Kidney (tissue), 22 donors: ENCODE results near the gene CST2. TPM values are rescaled to one million over a fixed set of nuclear protein-coding genes. Genes with fewer than 3 reads are reported as not detected.
A peak's percentile ranks its signal among the peaks of the same experiment; 100 is the strongest.

Source experiments
- DNase-seq, 5 donors: peaks; one replicate each; pipeline ENCODE4 v3.0.0-alpha.2; 2013 to 2020
- FAIRE-seq: peaks from 2 replicates; lab custom pipeline; 2012; peaks lifted over from hg19 to GRCh38; lab: Jason Lieb, UNC
- H3K27ac ChIP-seq, 2 donors: one replicate each; pipeline ENCODE4 v1.7.0; 2013; ENCODE audit warnings: low read depth in 2 of 2, low read length in 2 of 2, inconsistent platforms in 1 of 2
- H3K27me3 ChIP-seq: one replicate; pipeline ENCODE4 v1.7.1; 2013; ENCODE audit warnings: low read length, inconsistent platforms; ENCODE audit not compliant: control insufficient read depth, insufficient read depth
- H3K36me3 ChIP-seq, 3 donors: one replicate each; pipeline versions ENCODE4 v1.7.0 to v1.7.1; 2013; ENCODE audit warnings: low read length in 3 of 3, control low read depth in 1 of 3, inconsistent platforms in 1 of 3; ENCODE audit not compliant: insufficient read depth in 3 of 3, control insufficient read depth in 2 of 3
- H3K4me1 ChIP-seq, 3 donors: one replicate each; pipeline versions ENCODE4 v1.7.0 to v1.7.1; 2013; ENCODE audit warnings: low read length in 3 of 3, inconsistent platforms in 1 of 3, low read depth in 1 of 3; ENCODE audit not compliant: control insufficient read depth in 2 of 3, insufficient read depth in 2 of 3
- H3K4me3 ChIP-seq, 3 donors: one replicate each; pipeline versions ENCODE4 v1.7.0 to v1.8.1; 2013; ENCODE audit warnings: low read length in 3 of 3, control low read depth in 1 of 3, inconsistent platforms in 1 of 3
- H3K9ac ChIP-seq, 3 donors: one replicate each; pipeline versions ENCODE4 v1.7.0 to v1.7.1; 2013; ENCODE audit warnings: low read length in 3 of 3, control low read depth in 1 of 3, inconsistent platforms in 1 of 3
- H3K9me3 ChIP-seq, 3 donors: one replicate each; pipeline versions ENCODE4 v1.7.0 to v1.7.1; 2013; ENCODE audit warnings: low read length in 3 of 3, control low read depth in 1 of 3, inconsistent platforms in 1 of 3; ENCODE audit not compliant: control insufficient read depth in 2 of 3, insufficient read depth in 1 of 3
- intact Hi-C: fragments of 100-400 bp; cut with DNase I; formaldehyde crosslinking; loops from one replicate; pipeline ENCODE4 v1.11.1; 2022
- long read RNA-seq, 10 donors: library from polyadenylated mRNA in 1 of 10; unstranded in 1 of 10; transcript quantifications; one replicate each; pipeline ENCODE4 v2.0.0 and lab custom pipeline, GENCODE V29; 2021 to 2026
- polyA plus RNA-seq: library from polyadenylated mRNA; stranded (reverse); fragments of 350-450 nt; fragmentation: Illumina TruSeq; extraction: RNeasy Lipid Tissue Mini Kit (QIAGEN cat#74804); gene quantifications from one replicate; pipeline ENCODE4 v1.2.3, GENCODE V29; 2014; ENCODE audit warnings: low read depth, low replicate concordance; ENCODE audit not compliant: insufficient read depth
- total RNA-seq: library from RNA; stranded (reverse); fragmentation: NEBNext Ultra II Directional; extraction: Animal tissue kit (Norgen Biotek cat#: 25700); gene quantifications from one replicate; pipeline ENCODE4 v1.2.1, GENCODE V29; 2021
- TF ChIP-seq, protein P1 (sequence below): IDR thresholded peaks from 3 replicates; pipeline ENCODE4 v1.5.1; 2012; ENCODE audit warnings: mild to moderate bottlenecking, moderate library complexity, borderline replicate concordance; ENCODE audit not compliant: insufficient read depth; ENCODE audit errors: extremely low read depth
- donor health status: control.
- donor health status: control.
- donor health status: control.
- donor health status: control.
- donor health status: control.
- donor health status: DM: yes; HTN: yes; CAD: no.
- donor health status: Normal renal cell carcinoma (clear cell type).

The CST2 gene, protein sequence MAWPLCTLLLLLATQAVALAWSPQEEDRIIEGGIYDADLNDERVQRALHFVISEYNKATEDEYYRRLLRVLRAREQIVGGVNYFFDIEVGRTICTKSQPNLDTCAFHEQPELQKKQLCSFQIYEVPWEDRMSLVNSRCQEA
- total RNA-seq (not detected), polyA plus RNA-seq (not detected)
- long read RNA-seq, donor 1: 0 reads
- long read RNA-seq, donor 2: 0 reads
- long read RNA-seq, donor 3: 0 reads
- long read RNA-seq, donor 4: 0 reads
- long read RNA-seq, donor 5: 0 reads
- long read RNA-seq, donor 6: 0 reads
- long read RNA-seq, donor 7: 0 reads
- long read RNA-seq, donor 8: 0 reads
- long read RNA-seq, donor 9: 0 reads
- long read RNA-seq, donor 10: 0 reads

DNA sequence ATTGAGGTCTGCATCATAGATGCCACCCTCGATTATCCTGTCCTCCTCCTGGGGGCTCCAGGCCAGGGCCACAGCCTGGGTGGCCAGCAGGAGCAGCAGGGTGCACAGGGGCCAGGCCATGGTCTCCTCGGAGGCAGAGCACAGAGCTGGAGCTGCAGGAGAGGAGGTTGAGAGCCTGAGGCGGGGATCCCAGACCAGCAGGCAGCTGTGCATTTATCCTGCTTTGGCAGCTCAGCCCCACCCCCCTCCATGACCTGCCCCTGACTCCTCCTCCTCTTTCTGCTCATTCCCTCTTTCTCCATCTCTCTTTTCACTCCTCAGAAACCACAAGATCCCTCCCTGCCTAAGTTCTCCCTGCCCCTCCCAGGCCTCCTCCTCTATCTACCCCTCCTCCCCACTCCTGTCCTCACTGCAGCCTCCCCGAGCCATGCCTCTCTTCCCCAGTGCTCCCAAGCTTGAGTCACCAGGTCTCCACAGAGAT is at the start of gene CST2:
CST2 (minus strand) TSS at position 189 of the 481 bp plus-strand sequence; CDS start at position 120, 69 bp downstream.
- TF ChIP-seq, protein P1, sequence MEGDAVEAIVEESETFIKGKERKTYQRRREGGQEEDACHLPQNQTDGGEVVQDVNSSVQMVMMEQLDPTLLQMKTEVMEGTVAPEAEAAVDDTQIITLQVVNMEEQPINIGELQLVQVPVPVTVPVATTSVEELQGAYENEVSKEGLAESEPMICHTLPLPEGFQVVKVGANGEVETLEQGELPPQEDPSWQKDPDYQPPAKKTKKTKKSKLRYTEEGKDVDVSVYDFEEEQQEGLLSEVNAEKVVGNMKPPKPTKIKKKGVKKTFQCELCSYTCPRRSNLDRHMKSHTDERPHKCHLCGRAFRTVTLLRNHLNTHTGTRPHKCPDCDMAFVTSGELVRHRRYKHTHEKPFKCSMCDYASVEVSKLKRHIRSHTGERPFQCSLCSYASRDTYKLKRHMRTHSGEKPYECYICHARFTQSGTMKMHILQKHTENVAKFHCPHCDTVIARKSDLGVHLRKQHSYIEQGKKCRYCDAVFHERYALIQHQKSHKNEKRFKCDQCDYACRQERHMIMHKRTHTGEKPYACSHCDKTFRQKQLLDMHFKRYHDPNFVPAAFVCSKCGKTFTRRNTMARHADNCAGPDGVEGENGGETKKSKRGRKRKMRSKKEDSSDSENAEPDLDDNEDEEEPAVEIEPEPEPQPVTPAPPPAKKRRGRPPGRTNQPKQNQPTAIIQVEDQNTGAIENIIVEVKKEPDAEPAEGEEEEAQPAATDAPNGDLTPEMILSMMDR: no peak
- DNase-seq: peak in 1 of 5 donors; percentile 5
- FAIRE-seq: no peak

DNA sequence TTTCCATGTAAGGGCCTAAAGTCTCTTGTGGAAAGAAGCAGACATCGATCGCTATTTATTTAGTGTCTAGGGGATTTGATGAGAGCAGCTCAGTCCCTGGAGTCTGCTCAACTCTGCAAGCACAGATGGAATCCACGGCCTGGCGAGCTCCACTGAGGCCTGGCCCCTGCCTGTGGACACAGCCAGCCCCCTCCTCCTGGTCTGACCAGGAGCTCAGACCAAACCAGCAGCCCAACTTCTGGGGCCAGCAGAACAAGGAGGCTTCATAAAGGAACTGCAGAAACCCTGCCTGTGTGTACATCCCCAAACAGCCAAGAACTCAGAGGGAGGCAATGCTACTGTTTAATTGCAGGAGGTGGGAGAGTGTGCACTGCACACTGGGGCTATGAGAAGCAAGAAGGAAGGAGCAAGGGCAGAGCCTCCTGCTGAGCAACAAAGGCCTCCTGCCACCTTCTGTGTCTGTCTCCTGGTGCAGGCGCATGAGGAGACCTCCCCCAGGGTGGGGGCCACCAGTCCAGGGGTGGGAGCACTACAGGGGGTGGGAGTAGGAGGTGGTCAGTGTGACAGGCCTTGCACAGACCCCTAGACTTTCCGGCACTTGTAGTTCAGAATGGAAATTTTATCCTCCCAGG is 49.2 kb upstream of the CST2 start:
- no peaks in the 10 kb centered on the region for H3K9me3 ChIP-seq
- H3K4me1 ChIP-seq: peaks cover 0 to 2% (median 0%) of the 10 kb centered on the region in 3 donors
- TF ChIP-seq, protein P1: no peak
- H3K36me3 ChIP-seq: no peaks in the 10 kb centered on the region
- FAIRE-seq (no peak), DNase-seq (no peak)
- H3K9ac ChIP-seq: no peak overlapping the region
- intact Hi-C loops: no loop called here
- H3K27ac ChIP-seq: no peak overlapping the region
- no peaks in the 10 kb centered on the region for H3K27me3 ChIP-seq
- H3K4me3 ChIP-seq: no peak overlapping the region

More for the DNA sequence above, at the start of gene CST2:
- Histone ChIP-seq H3K27me3 (no peaks in the 10 kb centered on the region), H3K36me3 (no peaks in the 10 kb centered on the region), H3K9ac (no peak within 1 kb of the TSS), H3K9me3 (no peaks in the 10 kb centered on the region), H3K4me1 (no peaks in the 10 kb centered on the region), H3K4me3 (no peak within 1 kb of the TSS), H3K27ac (no peak within 1 kb of the TSS)
- intact Hi-C loops: no loop called here

DNA sequence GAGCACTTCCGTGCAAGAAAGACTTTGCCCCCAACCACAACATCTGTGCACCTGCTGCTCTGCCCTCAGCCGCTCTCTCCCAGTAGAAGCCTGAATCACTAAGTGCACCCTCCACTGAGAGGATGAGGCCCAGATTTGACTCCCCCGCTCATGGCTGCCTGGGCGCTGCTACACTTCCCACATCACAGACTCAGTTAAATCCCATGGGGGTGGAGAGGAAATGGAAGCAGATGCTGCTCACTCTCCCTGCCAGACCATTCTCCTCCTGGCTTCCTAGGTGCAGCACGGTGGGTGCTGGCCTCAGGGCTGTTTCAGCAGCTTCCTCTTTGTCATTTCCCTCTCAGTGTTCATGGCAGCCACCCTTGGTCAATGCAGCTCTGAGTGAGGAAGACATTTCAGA is 48.2 kb upstream of the CST2 start:
- no peak overlapping the region for H3K4me3 ChIP-seq
- H3K4me1 ChIP-seq: peaks cover 0 to 2% (median 0%) of the 10 kb centered on the region in 3 donors
- H3K36me3 ChIP-seq: no peaks in the 10 kb centered on the region
- no peak for DNase-seq
- H3K9ac ChIP-seq: no peak overlapping the region
- no peak overlapping the region for H3K27ac ChIP-seq
- no peaks in the 10 kb centered on the region for H3K27me3 ChIP-seq
- no peak for FAIRE-seq
- no peaks in the 10 kb centered on the region for H3K9me3 ChIP-seq
- intact Hi-C loops: no loop called here
- TF ChIP-seq, protein P1: no peak
